ENCODE data around the gene LRP1. TPM values are rescaled to one million over a fixed set of nuclear protein-coding genes. Genes with fewer than 3 reads are reported as not detected.

The LRP1 gene
- total and polyA plus RNA-seq, 8 donors: 108 to 325 (median 138) TPM

GRCh38 chr12:57173683-57174082, 45.4 kb downstream of the LRP1 start:
- TF ChIP-seq CTCF (IDR thresholded peaks at IDR 0.05): no peak
- Histone ChIP-seq H3K36me3 (peaks cover 0 to 85% of the 10 kb centered on the region in 2 donors), H3K4me1 (no peaks in the 10 kb centered on the region), H3K4me3 (no peak overlapping the region), H3K27me3 (no peaks in the 10 kb centered on the region), H3K27ac (no peak overlapping the region), H3K9me3 (no peaks in the 10 kb centered on the region)
- DNase-seq (no peak), ATAC-seq (no peak)
- intact Hi-C loops (cut with DNase I): no loop called here

GRCh38 chr12:57175428-57176138, 47.3 kb downstream of the LRP1 start:
- Histone ChIP-seq H3K27ac (no peak overlapping the region), H3K4me1 (no peaks in the 10 kb centered on the region), H3K4me3 (no peak overlapping the region), H3K36me3 (peaks cover 0 to 85% of the 10 kb centered on the region in 2 donors), H3K9me3 (no peaks in the 10 kb centered on the region), H3K27me3 (no peaks in the 10 kb centered on the region)
- intact Hi-C loops (cut with DNase I): no loop called here
- TF ChIP-seq CTCF (IDR thresholded peaks at IDR 0.05): peak; percentile 42 to 58
- peak; percentile 62 for ATAC-seq
- peak in 2 of 4 donors; percentile 59 to 66 for DNase-seq

GRCh38 chr12:57176139-57176477, 47.8 kb downstream of the LRP1 start:
- H3K27ac ChIP-seq: no peak overlapping the region
- peaks cover 0 to 85% of the 10 kb centered on the region in 2 donors for H3K36me3 ChIP-seq

GRCh38 chr12:57176846-57177245, 48.6 kb downstream of the LRP1 start:
- DNase-seq (no peak), ATAC-seq (no peak)
- no peak overlapping the region for H3K4me3 ChIP-seq
- no peak for TF ChIP-seq CTCF (IDR thresholded peaks at IDR 0.05)
- no peaks in the 10 kb centered on the region for H3K27me3 ChIP-seq
- H3K36me3 ChIP-seq: peaks cover 0 to 90% of the 10 kb centered on the region in 2 donors
- H3K27ac ChIP-seq: no peak overlapping the region
- no peaks in the 10 kb centered on the region for H3K9me3 ChIP-seq
- no peaks in the 10 kb centered on the region for H3K4me1 ChIP-seq
- intact Hi-C loops (cut with DNase I): no loop called here

More at GRCh38 chr12:57176139-57176477, 47.8 kb downstream of the LRP1 start:
- peak in 1 of 2 donors; percentile 9 for TF ChIP-seq CTCF (IDR thresholded peaks at IDR 0.05)
- Histone ChIP-seq H3K4me3 (no peak overlapping the region), H3K4me1 (no peaks in the 10 kb centered on the region), H3K27me3 (no peaks in the 10 kb centered on the region), H3K9me3 (no peaks in the 10 kb centered on the region)
- intact Hi-C loops (cut with DNase I): no loop called here
- DNase-seq: no peak
- ATAC-seq: no peak

- no peak for ATAC-seq
- no peaks in the 10 kb centered on the region for H3K4me1 ChIP-seq
- peaks cover 0 to 90% of the 10 kb centered on the region in 2 donors for H3K36me3 ChIP-seq
- H3K27me3 ChIP-seq: no peaks in the 10 kb centered on the region
- intact Hi-C loops (cut with DNase I): no loop called here
- DNase-seq: no peak
- TF ChIP-seq CTCF (IDR thresholded peaks at IDR 0.05): no peak
- H3K9me3 ChIP-seq: no peaks in the 10 kb centered on the region
- no peak overlapping the region for H3K4me3 ChIP-seq
- no peak overlapping the region for H3K27ac ChIP-seq
Measured at GRCh38 chr12:57177354-57177753, 49.1 kb downstream of the LRP1 start.

Data from left lung (tissue), 10 donors.